Measurements from ENCODE around the gene CBX3. TPM values are rescaled to one million over a fixed set of nuclear protein-coding genes. Genes with fewer than 3 reads are reported as not detected.

Gene CBX3
- total RNA-seq, 2 donors from 2014 or later: 102 to 135 TPM

- Histone ChIP-seq H3K4me1 (peaks cover 7% of the 10 kb centered on the region), H3K4me3 (no peak overlapping the region), H3K27me3 (no peaks in the 10 kb centered on the region), H3K36me3 (peaks cover 37% of the 10 kb centered on the region), H3K27ac (no peak overlapping the region), H3K9me3 (no peaks in the 10 kb centered on the region), H3K9ac (ENCODE audit: low read depth in 2 of 2, low read length in 2 of 2) (no peak overlapping the region)
- intact Hi-C loops (cut with DNase I): loop anchor here (10.0 kb wide), 2 partner anchors 175 to 305 kb away; no protein-coding TSS in a partner anchor
- DNase-seq: no peak
- TF ChIP-seq CTCF (IDR thresholded peaks at IDR 0.05): no peak
Observed at GRCh38 chr7:26189697-26190096, 11.8 kb upstream of the CBX3 start.

- H3K4me1 ChIP-seq: peaks cover 11% of the 10 kb centered on the region
- DNase-seq: no peak
- H3K4me3 ChIP-seq: no peak overlapping the region
- no peak overlapping the region for H3K27ac ChIP-seq
- H3K27me3 ChIP-seq: no peaks in the 10 kb centered on the region
- intact Hi-C loops (cut with DNase I): loop anchor here (10.0 kb wide), 2 partner anchors 174 to 306 kb away; no protein-coding TSS in a partner anchor
- no peak for TF ChIP-seq CTCF (IDR thresholded peaks at IDR 0.05)
- no peaks in the 10 kb centered on the region for H3K9me3 ChIP-seq
- H3K9ac ChIP-seq (ENCODE audit: low read depth in 2 of 2, low read length in 2 of 2): no peak overlapping the region
- peaks cover 41% of the 10 kb centered on the region for H3K36me3 ChIP-seq
Observed at GRCh38 chr7:26190417-26190869, 11.1 kb upstream of the CBX3 start.

- Histone ChIP-seq H3K4me1 (peaks cover 17% of the 10 kb centered on the region), H3K36me3 (peaks cover 48% of the 10 kb centered on the region)
- no peak for TF ChIP-seq CTCF (IDR thresholded peaks at IDR 0.05)
Observed at GRCh38 chr7:26191233-26191973, 10.1 kb upstream of the CBX3 start.

GRCh38 chr7:26191974-26192479, 9.5 kb upstream of the CBX3 start:
- H3K27ac ChIP-seq: no peak overlapping the region
- intact Hi-C loops (cut with DNase I): loop anchor here (10.0 kb wide), 2 partner anchors 173 to 307 kb away; no protein-coding TSS in a partner anchor
- peaks cover 53% of the 10 kb centered on the region for H3K36me3 ChIP-seq
- no peak overlapping the region for H3K4me3 ChIP-seq
- H3K9ac ChIP-seq (ENCODE audit: low read depth in 2 of 2, low read length in 2 of 2): no peak overlapping the region
- DNase-seq: no peak
- H3K4me1 ChIP-seq: peaks cover 20% of the 10 kb centered on the region
- H3K27me3 ChIP-seq: no peaks in the 10 kb centered on the region
- TF ChIP-seq CTCF (IDR thresholded peaks at IDR 0.05): no peak
- no peaks in the 10 kb centered on the region for H3K9me3 ChIP-seq

More at GRCh38 chr7:26191233-26191973, 10.1 kb upstream of the CBX3 start:
- intact Hi-C loops (cut with DNase I): loop anchor here (10.0 kb wide), 2 partner anchors 173 to 307 kb away; no protein-coding TSS in a partner anchor
- Histone ChIP-seq H3K27ac (no peak overlapping the region), H3K27me3 (no peaks in the 10 kb centered on the region), H3K9ac (ENCODE audit: low read depth in 2 of 2, low read length in 2 of 2) (no peak overlapping the region), H3K4me3 (no peak overlapping the region), H3K9me3 (no peaks in the 10 kb centered on the region)
- no peak for DNase-seq

- TF ChIP-seq CTCF (IDR thresholded peaks at IDR 0.05): no peak
- H3K27ac ChIP-seq: no peak overlapping the region
- no peak overlapping the region for H3K4me3 ChIP-seq
- peaks cover 53% of the 10 kb centered on the region for H3K36me3 ChIP-seq
- intact Hi-C loops (cut with DNase I): loop anchor here (10.0 kb wide), 2 partner anchors 172 to 308 kb away; no protein-coding TSS in a partner anchor
- peaks cover 22% of the 10 kb centered on the region for H3K4me1 ChIP-seq
- no peaks in the 10 kb centered on the region for H3K27me3 ChIP-seq
- no peak overlapping the region for H3K9ac ChIP-seq (ENCODE audit: low read depth in 2 of 2, low read length in 2 of 2)
- H3K9me3 ChIP-seq: no peaks in the 10 kb centered on the region
- no peak for DNase-seq
Observed at GRCh38 chr7:26192485-26193087, 9.0 kb upstream of the CBX3 start.

Data from colonic mucosa (tissue), 4 donors.